Ishikawa (cell line): Measurements from ENCODE around the gene CBLB.

ENCODE experiments used
- CEBPB ChIP-seq: IDR thresholded peaks from 2 replicates; pipeline ENCODE4 v1.6.1; 2012
- CREB1 ChIP-seq: IDR thresholded peaks from 2 replicates; pipeline ENCODE4 v1.6.1; 2012; ENCODE audit warnings: low read depth
- EGR1 ChIP-seq: IDR thresholded peaks from 2 replicates; pipeline ENCODE4 v1.6.1; 2012
- EP300 ChIP-seq: IDR thresholded peaks from 2 replicates; pipeline ENCODE4 v1.6.1; 2012; ENCODE audit warnings: borderline replicate concordance
- FOXM1 ChIP-seq: IDR thresholded peaks from 2 replicates; pipeline ENCODE4 v1.6.1; 2012; ENCODE audit warnings: low read depth, borderline replicate concordance
- MAX ChIP-seq: IDR thresholded peaks from 2 replicates; pipeline ENCODE4 v1.6.1; 2012
- NFIC ChIP-seq: IDR thresholded peaks from 2 replicates; pipeline ENCODE4 v1.6.1; 2012
- RAD21 ChIP-seq: IDR thresholded peaks from 2 replicates; pipeline ENCODE4 v1.6.1; 2012; ENCODE audit warnings: low read depth
- REST ChIP-seq: IDR thresholded peaks from 2 replicates; pipeline ENCODE4 v1.6.1; 2012; ENCODE audit warnings: low read depth, mild to moderate bottlenecking
- TAF1 ChIP-seq: IDR thresholded peaks from 2 replicates; pipeline ENCODE4 v1.6.1; 2012; ENCODE audit warnings: low read depth, mild to moderate bottlenecking
- TCF12 ChIP-seq: IDR thresholded peaks from 2 replicates; pipeline ENCODE4 v1.6.1; 2012; ENCODE audit warnings: low read depth
- TEAD4 ChIP-seq: IDR thresholded peaks from 2 replicates; pipeline ENCODE4 v1.6.1; 2012
- USF1 ChIP-seq: IDR thresholded peaks from 2 replicates; pipeline ENCODE4 v1.6.1; 2012
- YY1 ChIP-seq: IDR thresholded peaks from 2 replicates; pipeline ENCODE4 v1.6.1; 2012; ENCODE audit warnings: low read depth
- ZBTB7A ChIP-seq: IDR thresholded peaks from 2 replicates; pipeline ENCODE4 v1.6.1; 2012; ENCODE audit warnings: low read depth

Gene CBLB

GRCh38 chr3:105868431-105868741 is 426 bp downstream of the CBLB start:
- TF ChIP-seq RAD21 (no peak), TAF1 (0 out of 2 replicates have a peak, but pooled peaks have one; percentile 4), TCF12 (peak; percentile 9; the same call in 1 of the 2 replicates)

GRCh38 chr3:105867712-105868430 is 941 bp downstream of the CBLB start:
- no peak for TF ChIP-seq TEAD4
- no peak for TF ChIP-seq YY1
- TF ChIP-seq EP300 = no peak
- no peak for TF ChIP-seq NFIC
- TF ChIP-seq RAD21 = no peak
- TF ChIP-seq CREB1 = no peak
- TF ChIP-seq REST = no peak

- TF ChIP-seq EGR1 (no peak), REST (no peak), CEBPB (no peak), RAD21 (no peak), YY1 (no peak), FOXM1 (no peak), EP300 (no peak), CREB1 (no peak), TAF1 (no peak), TEAD4 (no peak), MAX (no peak), ZBTB7A (no peak)
Observed at GRCh38 chr3:105866656-105867653, 1.9 kb downstream of the CBLB start.

GRCh38 chr3:105865867-105866350 is 2.9 kb downstream of the CBLB start:
- TF ChIP-seq EP300 = no peak

- TF ChIP-seq MAX = no peak
- TF ChIP-seq ZBTB7A = no peak
- TF ChIP-seq YY1 = no peak
- TF ChIP-seq EP300 = no peak
- TF ChIP-seq RAD21 = no peak
- TF ChIP-seq USF1 = no peak
Observed at GRCh38 chr3:105865016-105865623, 3.7 kb downstream of the CBLB start.

GRCh38 chr3:105864212-105864611 is 4.6 kb downstream of the CBLB start:
- TF ChIP-seq REST (no peak), TCF12 (no peak), ZBTB7A (no peak), RAD21 (no peak), TAF1 (no peak), MAX (no peak), EP300 (no peak), FOXM1 (no peak), YY1 (no peak), CEBPB (no peak), USF1 (no peak), CREB1 (no peak), NFIC (no peak)
